A673 (cell line): ENCODE data around the gene DMXL2.

ENCODE experiments used
- CTCF ChIP-seq: fragments of 300-800, 200-600 bp; sonication (generic); conservative IDR thresholded peaks from 2 replicates; pipeline ENCODE4 v1.5.1; 2017; ENCODE audit warnings: low read depth, mild to moderate bottlenecking, antibody characterized with exemption, low read length, moderate library complexity, mixed read lengths
- EZH2 ChIP-seq: fragments of 200-600 bp; sonication (generic); IDR thresholded peaks from 2 replicates; pipeline ENCODE4 v1.6.1; 2017; ENCODE audit warnings: borderline replicate concordance, low read depth, mild to moderate bottlenecking, mixed read lengths, antibody characterized with exemption, low read length; ENCODE audit not compliant: poor library complexity, severe bottlenecking

DNA sequence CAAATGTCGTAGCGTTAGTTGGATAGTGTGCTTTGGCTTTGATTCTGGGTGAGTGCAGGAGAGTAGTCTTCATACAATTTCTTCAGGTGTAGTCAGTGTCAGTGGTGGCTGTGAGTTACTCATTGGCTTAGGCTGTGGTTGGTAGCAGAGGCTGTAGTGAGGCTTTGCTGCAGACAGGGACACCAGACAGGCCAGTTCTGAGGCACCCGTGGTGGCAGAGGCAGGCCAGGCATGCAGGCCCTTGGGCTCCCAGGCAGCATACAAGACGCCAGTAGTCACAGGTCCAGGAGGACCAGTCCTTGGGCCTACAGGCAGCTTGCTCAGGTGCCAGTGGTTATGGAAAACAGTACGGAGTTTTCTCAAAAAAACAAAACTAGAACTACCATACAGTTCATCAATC, 61.3 kb downstream of the DMXL2 start:
- TF ChIP-seq CTCF, result no peak
- TF ChIP-seq EZH2, result no peak
